NK-92 treated with Interleukin-12 subunit alpha and Interleukin-12 subunit beta, amount 100 ng/mL, for 24 hours (cell line): ENCODE data around the gene PCDHB7.
"Not testable (repeated sequence)": the region's sequence is repeated elsewhere in the genome, so short reads cannot be mapped to it uniquely, and the experiment has no call there.

Source experiments
- DNase-seq: peaks from one replicate; lab custom pipeline; 2025; lab: John Stamatoyannopoulos, UW

The PCDHB7 gene

GRCh38 chr5:141172381-141173204 lies at the start of gene PCDHB7:
Gene PCDHB7, plus strand, starts transcription at chr5:141172644. Its CDS starts 192 bp downstream, at chr5:141172836.
- no peak for DNase-seq

GRCh38 chr5:141123396-141124135 lies 48.9 kb upstream of the PCDHB7 start:
- not testable (repeated sequence) for DNase-seq

- no peak for DNase-seq
Observed at GRCh38 chr5:141127305-141127704, 45.1 kb upstream of the PCDHB7 start.

GRCh38 chr5:141135030-141135717 lies 37.3 kb upstream of the PCDHB7 start, which contains the start of gene PCDHB5:
Gene PCDHB5, plus strand, starts transcription at chr5:141135206. Its CDS starts 229 bp downstream, at chr5:141135435.
- no peak for DNase-seq

GRCh38 chr5:141135718-141136266 lies 36.7 kb upstream of the PCDHB7 start:
- DNase-seq, result no peak

GRCh38 chr5:141137346-141137745 lies 35.1 kb upstream of the PCDHB7 start:
- DNase-seq, result not testable (repeated sequence)

- no peak for DNase-seq
Observed at GRCh38 chr5:141149812-141150211, 22.6 kb upstream of the PCDHB7 start, which contains the start of gene PCDHB6. Gene PCDHB6, plus strand, starts transcription at chr5:141150057. Its CDS starts 201 bp downstream, at chr5:141150258.

- DNase-seq, result no peak
Observed at GRCh38 chr5:141150224-141150992, 22.0 kb upstream of the PCDHB7 start.

- no peak for DNase-seq
Observed at GRCh38 chr5:141150993-141151325, 21.5 kb upstream of the PCDHB7 start.

- DNase-seq, result not testable (repeated sequence)
Observed at GRCh38 chr5:141151632-141152031, 20.8 kb upstream of the PCDHB7 start.

- not testable (repeated sequence) for DNase-seq
Observed at GRCh38 chr5:141152096-141152495, 20.3 kb upstream of the PCDHB7 start.

- DNase-seq, result no peak
Observed at GRCh38 chr5:141155540-141156374, 16.7 kb upstream of the PCDHB7 start.

GRCh38 chr5:141157356-141157755 lies 15.1 kb upstream of the PCDHB7 start:
- not testable (repeated sequence) for DNase-seq

- DNase-seq, result not testable (repeated sequence)
Observed at GRCh38 chr5:141157901-141158300, 14.5 kb upstream of the PCDHB7 start.

- DNase-seq, result not testable (repeated sequence)
Observed at GRCh38 chr5:141174291-141175104, 2.1 kb downstream of the PCDHB7 start.

GRCh38 chr5:141175933-141176332 lies 3.5 kb downstream of the PCDHB7 start:
- no peak for DNase-seq

- not testable (repeated sequence) for DNase-seq
Observed at GRCh38 chr5:141177577-141178191, 5.2 kb downstream of the PCDHB7 start, which contains the start of gene PCDHB8. Gene PCDHB8, plus strand, starts transcription at chr5:141177790. Its CDS starts 245 bp downstream, at chr5:141178035.

- not testable (repeated sequence) for DNase-seq
Observed at GRCh38 chr5:141179371-141179770, 6.9 kb downstream of the PCDHB7 start.

- not testable (repeated sequence) for DNase-seq
Observed at GRCh38 chr5:141179876-141180275, 7.4 kb downstream of the PCDHB7 start.
